SU-DHL-6 (cell line): Measurements from ENCODE around the gene FCF1.

Source experiments
- H2AFZ ChIP-seq: fragments of 200-600 bp; sonication (generic); 2 replicates; pipeline ENCODE4 v1.6.1; 2014; ENCODE audit warnings: low read depth, mild to moderate bottlenecking, moderate library complexity, mixed read lengths, antibody characterized with exemption, low read length; ENCODE audit not compliant: severe bottlenecking
- H3F3A ChIP-seq: fragments of 200-600 bp; shearing (Covaris generic); 2 replicates; pipeline ENCODE4 v1.6.0; 2016; ENCODE audit warnings: antibody characterized with exemption, mild to moderate bottlenecking; ENCODE audit not compliant: insufficient read depth
- H3K27ac ChIP-seq: fragments of 200-600 bp; sonication (generic); 2 replicates; pipeline ENCODE4 v1.5.1; 2016; ENCODE audit warnings: low read depth, mild to moderate bottlenecking, low read length, moderate library complexity, mixed read lengths
- H3K27me3 ChIP-seq: fragments of 200-600 bp; sonication (generic), shearing (Covaris generic); 2 replicates; pipeline ENCODE4 v1.6.0; 2014; ENCODE audit warnings: mild to moderate bottlenecking, low read length
- H3K36me3 ChIP-seq: fragments of 200-600 bp; sonication (generic); 2 replicates; pipeline ENCODE4 v1.6.1; 2014; ENCODE audit warnings: mild to moderate bottlenecking, low read length, mixed read lengths
- H3K4me2 ChIP-seq: fragments of 300-600, 200-600 bp; shearing (Covaris generic), sonication (generic); 2 replicates; pipeline ENCODE4 v1.6.0; 2014; ENCODE audit warnings: low read length, low read depth, mild to moderate bottlenecking; ENCODE audit not compliant: poor library complexity, severe bottlenecking
- H3K4me3 ChIP-seq: fragments of 200-600 bp; sonication (generic); 2 replicates; pipeline ENCODE4 v1.5.1; 2014; ENCODE audit warnings: antibody characterized with exemption, low read length, mild to moderate bottlenecking, mixed read lengths; ENCODE audit not compliant: insufficient read depth, poor library complexity, severe bottlenecking
- H3K79me2 ChIP-seq: fragments of 200-600 bp; sonication (generic); 2 replicates; pipeline ENCODE4 v1.6.1; 2014; ENCODE audit warnings: mild to moderate bottlenecking, low read length, moderate library complexity; ENCODE audit not compliant: insufficient read depth
- H3K9ac ChIP-seq: fragments of 200-600 bp; sonication (generic); 2 replicates; pipeline ENCODE4 v1.7.0; 2014; ENCODE audit warnings: mild to moderate bottlenecking, low read length
- H3K9me2 ChIP-seq: fragments of 200-600 bp; sonication (generic); replicated peaks from 2 replicates; pipeline ENCODE4 v1.6.1; 2014; ENCODE audit warnings: low read length; ENCODE audit not compliant: insufficient read depth
- H3K9me3 ChIP-seq: fragments of 200-600 bp; sonication (generic); 2 replicates; pipeline ENCODE4 v1.6.1; 2014; ENCODE audit warnings: low read length, mixed read lengths; ENCODE audit not compliant: insufficient read depth
- H4K20me1 ChIP-seq: fragments of 200-600 bp; sonication (generic); 2 replicates; pipeline ENCODE4 v1.6.1; 2014; ENCODE audit warnings: low read depth, mild to moderate bottlenecking, antibody characterized with exemption, low read length, moderate library complexity, mixed read lengths
- EZH2phosphoT487 ChIP-seq: fragments of 200-600 bp; sonication (generic), shearing (Covaris generic); conservative IDR thresholded peaks from 2 replicates; pipeline ENCODE4 v1.6.1; 2018; ENCODE audit warnings: mild to moderate bottlenecking, antibody characterized with exemption, low read length, moderate library complexity, mixed read lengths
- TF ChIP-seq, protein P1 (sequence below): fragments of 200-600 bp; sonication (generic); IDR thresholded peaks from one replicate; pipeline ENCODE4 v1.5.1; 2017; ENCODE audit warnings: antibody characterized with exemption, mild to moderate bottlenecking, low read length, moderate library complexity; ENCODE audit not compliant: insufficient read depth, poor library complexity, severe bottlenecking

The FCF1 gene

DNA sequence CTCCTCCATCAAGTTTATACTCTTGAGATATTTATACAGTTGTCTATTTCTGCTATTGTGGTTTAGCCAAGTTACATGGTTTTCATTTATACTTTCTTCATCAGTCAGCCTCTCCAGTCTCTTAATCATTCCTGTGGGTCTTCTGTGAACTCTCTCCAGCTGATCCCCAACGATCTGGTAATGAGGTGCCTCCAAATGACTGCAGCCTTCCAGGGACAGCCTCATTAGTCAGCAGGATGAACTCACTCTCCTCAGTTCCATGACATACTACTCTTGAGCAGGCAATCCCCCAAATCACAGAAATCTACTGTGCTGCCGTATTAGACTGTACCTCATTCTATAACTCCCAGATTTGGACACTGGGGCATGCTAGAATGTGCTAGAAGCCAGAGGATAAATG is 15.4 kb upstream of the FCF1 start:
- Histone ChIP-seq H3K79me2 (peaks cover 55% of the 10 kb centered on the region), H3K9ac (no peak overlapping the region), H3K9me2 (no peaks in the 10 kb centered on the region), H3K4me3 (no peak overlapping the region), H4K20me1 (no peaks in the 10 kb centered on the region), H3K27me3 (no peaks in the 10 kb centered on the region), H3K27ac (no peak overlapping the region), H3K4me2 (no peak overlapping the region), H3F3A (no peaks in the 10 kb centered on the region), H3K36me3 (no peaks in the 10 kb centered on the region), H2AFZ (no peak overlapping the region), H3K9me3 (peaks cover 5% of the 10 kb centered on the region; the same call in 1 of the 2 replicates)
- TF ChIP-seq EZH2phosphoT487, result no peak
- TF ChIP-seq, protein P1, sequence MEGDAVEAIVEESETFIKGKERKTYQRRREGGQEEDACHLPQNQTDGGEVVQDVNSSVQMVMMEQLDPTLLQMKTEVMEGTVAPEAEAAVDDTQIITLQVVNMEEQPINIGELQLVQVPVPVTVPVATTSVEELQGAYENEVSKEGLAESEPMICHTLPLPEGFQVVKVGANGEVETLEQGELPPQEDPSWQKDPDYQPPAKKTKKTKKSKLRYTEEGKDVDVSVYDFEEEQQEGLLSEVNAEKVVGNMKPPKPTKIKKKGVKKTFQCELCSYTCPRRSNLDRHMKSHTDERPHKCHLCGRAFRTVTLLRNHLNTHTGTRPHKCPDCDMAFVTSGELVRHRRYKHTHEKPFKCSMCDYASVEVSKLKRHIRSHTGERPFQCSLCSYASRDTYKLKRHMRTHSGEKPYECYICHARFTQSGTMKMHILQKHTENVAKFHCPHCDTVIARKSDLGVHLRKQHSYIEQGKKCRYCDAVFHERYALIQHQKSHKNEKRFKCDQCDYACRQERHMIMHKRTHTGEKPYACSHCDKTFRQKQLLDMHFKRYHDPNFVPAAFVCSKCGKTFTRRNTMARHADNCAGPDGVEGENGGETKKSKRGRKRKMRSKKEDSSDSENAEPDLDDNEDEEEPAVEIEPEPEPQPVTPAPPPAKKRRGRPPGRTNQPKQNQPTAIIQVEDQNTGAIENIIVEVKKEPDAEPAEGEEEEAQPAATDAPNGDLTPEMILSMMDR, result no peak

DNA sequence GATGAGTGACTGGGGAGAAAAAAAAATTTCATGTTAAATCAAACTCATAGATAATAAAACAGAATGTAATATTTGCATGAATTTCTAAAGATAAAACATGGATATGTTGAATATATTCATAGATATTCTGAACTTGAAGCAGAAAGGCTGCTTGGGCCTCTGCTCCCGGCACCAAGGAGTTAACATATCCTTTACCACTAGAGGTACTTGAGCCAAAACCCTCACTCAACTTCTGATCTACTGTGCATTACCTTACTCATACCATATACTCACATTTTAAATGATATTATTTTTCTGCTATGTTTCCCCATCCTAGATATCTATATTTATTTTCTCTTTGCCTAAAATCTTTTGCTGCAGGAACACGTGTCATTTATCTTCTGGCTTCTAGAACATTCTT is 15.0 kb upstream of the FCF1 start:
- Histone ChIP-seq H2AFZ (no peak overlapping the region), H3K4me2 (no peak overlapping the region), H3K9me2 (no peaks in the 10 kb centered on the region), H3K27ac (no peak overlapping the region), H3K9ac (no peak overlapping the region), H3F3A (no peaks in the 10 kb centered on the region), H3K4me3 (no peak overlapping the region), H3K27me3 (no peaks in the 10 kb centered on the region), H4K20me1 (no peaks in the 10 kb centered on the region), H3K79me2 (peaks cover 57% of the 10 kb centered on the region), H3K36me3 (no peaks in the 10 kb centered on the region), H3K9me3 (peaks cover 10% of the 10 kb centered on the region; the same call in 1 of the 2 replicates)
- TF ChIP-seq, protein P1, result no peak
- no peak for TF ChIP-seq EZH2phosphoT487

DNA sequence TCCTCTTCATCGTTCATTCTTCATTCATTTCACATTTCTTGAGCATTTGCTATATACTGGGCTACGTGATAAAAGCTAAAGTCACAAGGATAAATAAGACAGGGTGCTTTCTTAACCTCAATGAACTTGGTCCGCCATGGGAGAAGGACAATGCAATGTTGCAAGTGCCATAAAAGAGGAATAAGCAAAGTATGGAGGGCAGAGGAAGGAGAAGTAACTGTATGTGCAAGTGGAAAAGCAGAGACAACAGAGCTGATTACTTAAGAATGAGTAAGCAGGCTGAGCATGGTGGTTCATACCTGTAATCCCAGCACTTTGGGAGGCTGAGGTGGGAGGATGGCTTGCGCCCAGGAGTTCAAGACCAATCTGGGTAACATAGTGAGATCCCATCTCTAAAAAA is 14.5 kb upstream of the FCF1 start:
- H4K20me1 ChIP-seq, result no peaks in the 10 kb centered on the region
- H3K9me3 ChIP-seq, result peaks cover 14% of the 10 kb centered on the region; the same call in 1 of the 2 replicates
- H3K36me3 ChIP-seq, result peaks cover 2% of the 10 kb centered on the region; the same call in 1 of the 2 replicates
- H3K79me2 ChIP-seq, result peaks cover 62% of the 10 kb centered on the region
- no peaks in the 10 kb centered on the region for H3K27me3 ChIP-seq
- no peak overlapping the region for H3K27ac ChIP-seq
- no peaks in the 10 kb centered on the region for H3F3A ChIP-seq
- H3K4me3 ChIP-seq, result no peak overlapping the region
- H3K9me2 ChIP-seq, result no peaks in the 10 kb centered on the region
- H2AFZ ChIP-seq, result no peak overlapping the region
- no peak overlapping the region for H3K4me2 ChIP-seq
- no peak overlapping the region for H3K9ac ChIP-seq
- TF ChIP-seq, protein P1, result no peak
- no peak for TF ChIP-seq EZH2phosphoT487
